Ovary (tissue), 1 donor: ENCODE measurements around the gene RNF166.

Experiments
- EP300 ChIP-seq: sonication (generic); formaldehyde crosslinking; IDR thresholded peaks from one replicate; pipeline ENCODE4 v1.6.1; 2017; ENCODE audit warnings: antibody characterized with exemption
- POLR2A ChIP-seq: fragments of 450-650 bp; IDR thresholded peaks from one replicate; pipeline ENCODE4 v1.6.1; 2017; ENCODE audit warnings: antibody characterized with exemption, mild to moderate bottlenecking, moderate library complexity

- no peak for TF ChIP-seq POLR2A
- TF ChIP-seq EP300 = no peak
These were observed 33.4 kb downstream of the RNF166 start for GRCh38 chr16:88672776-88673175.
